Type B pancreatic cell (in vitro differentiated cells): ENCODE results near the gene NPAS3. TPM values are rescaled to one million over a fixed set of nuclear protein-coding genes. Genes with fewer than 3 reads are reported as not detected.
A peak's percentile ranks its signal among the peaks of the same experiment; 100 is the strongest.

Source experiments
- DNase-seq: peaks from one replicate; pipeline ENCODE4 v3.0.0; 2021; ENCODE audit warnings: mixed read lengths; ENCODE audit not compliant: unreplicated experiment; ENCODE audit errors: extremely low spot score
- H3K27ac Mint-ChIP-seq: 2 replicates; pipeline ENCODE4 v1.8.0; 2021; ENCODE audit warnings: mild to moderate bottlenecking, mixed read lengths
- H3K27me3 Mint-ChIP-seq: 2 replicates; pipeline ENCODE4 v1.8.0; 2021; ENCODE audit warnings: mixed read lengths
- H3K36me3 Mint-ChIP-seq: 2 replicates; pipeline ENCODE4 v1.8.0; 2021; ENCODE audit warnings: mixed read lengths
- H3K4me1 Mint-ChIP-seq: one replicate; pipeline ENCODE4 v1.8.0; 2021; ENCODE audit warnings: mixed read lengths; ENCODE audit not compliant: unreplicated experiment
- H3K4me3 Mint-ChIP-seq: 2 replicates; pipeline ENCODE4 v1.8.0; 2021; ENCODE audit warnings: mild to moderate bottlenecking, mixed read lengths
- H3K9me3 Mint-ChIP-seq: 2 replicates; pipeline ENCODE4 v1.8.0; 2021; ENCODE audit warnings: mixed read lengths
- CTCF ChIP-seq: fragments of 200-600 bp; sonication (generic); conservative IDR thresholded peaks from 2 replicates; pipeline ENCODE4 v1.5.0; 2021; ENCODE audit warnings: antibody characterized with exemption, mild to moderate bottlenecking
- total RNA-seq: library from RNA; stranded (reverse); gene quantifications from 2 replicates; pipeline ENCODE4 v1.2.1, GENCODE V29; 2021; ENCODE audit warnings: low replicate concordance

The NPAS3 gene
- total RNA-seq, 1 donor from 2014 or later, result 8.7 TPM

- Mint-ChIP-seq H3K9me3 (no peaks in the 10 kb centered on the region), H3K4me3 (no peak overlapping the region), H3K4me1 (peaks cover 11% of the 10 kb centered on the region), H3K27ac (no peak overlapping the region), H3K36me3 (peaks cover 3% of the 10 kb centered on the region), H3K27me3 (peaks cover 15% of the 10 kb centered on the region)
- no peak for DNase-seq
- TF ChIP-seq CTCF, result no peak
These were observed 736.2 kb downstream of the NPAS3 start for GRCh38 chr14:33674927-33675326.

- peaks cover 3% of the 10 kb centered on the region for H3K36me3 Mint-ChIP-seq
- no peaks in the 10 kb centered on the region for H3K9me3 Mint-ChIP-seq
- H3K27me3 Mint-ChIP-seq, result peaks cover 18% of the 10 kb centered on the region
- DNase-seq, result no peak
- no peak overlapping the region for H3K4me3 Mint-ChIP-seq
- TF ChIP-seq CTCF, result no peak
- peaks cover 11% of the 10 kb centered on the region for H3K4me1 Mint-ChIP-seq
- H3K27ac Mint-ChIP-seq, result no peak overlapping the region
These were observed 736.9 kb downstream of the NPAS3 start for GRCh38 chr14:33675415-33676130.

- H3K4me3 Mint-ChIP-seq, result no peak overlapping the region
- no peaks in the 10 kb centered on the region for H3K9me3 Mint-ChIP-seq
- peaks cover 18% of the 10 kb centered on the region for H3K27me3 Mint-ChIP-seq
- no peak overlapping the region for H3K27ac Mint-ChIP-seq
- H3K36me3 Mint-ChIP-seq, result peaks cover 3% of the 10 kb centered on the region
- no peak for DNase-seq
- peak; percentile 65 for TF ChIP-seq CTCF
- peaks cover 8% of the 10 kb centered on the region for H3K4me1 Mint-ChIP-seq
These were observed 737.5 kb downstream of the NPAS3 start for GRCh38 chr14:33676135-33676566.

GRCh38 chr14:33676891-33677290 lies 738.2 kb downstream of the NPAS3 start:
- H3K4me1 Mint-ChIP-seq, result peaks cover 7% of the 10 kb centered on the region
- TF ChIP-seq CTCF, result no peak
- peaks cover 3% of the 10 kb centered on the region for H3K36me3 Mint-ChIP-seq
- no peak overlapping the region for H3K4me3 Mint-ChIP-seq
- no peaks in the 10 kb centered on the region for H3K9me3 Mint-ChIP-seq
- H3K27me3 Mint-ChIP-seq, result peaks cover 18% of the 10 kb centered on the region
- no peak overlapping the region for H3K27ac Mint-ChIP-seq
- DNase-seq, result no peak

- DNase-seq, result no peak
- peaks cover 7% of the 10 kb centered on the region for H3K4me1 Mint-ChIP-seq
- no peak overlapping the region for H3K4me3 Mint-ChIP-seq
- peaks cover 3% of the 10 kb centered on the region for H3K36me3 Mint-ChIP-seq
- no peak overlapping the region for H3K27ac Mint-ChIP-seq
- no peak for TF ChIP-seq CTCF
- H3K9me3 Mint-ChIP-seq, result no peaks in the 10 kb centered on the region
- H3K27me3 Mint-ChIP-seq, result peaks cover 18% of the 10 kb centered on the region
These were observed 739.3 kb downstream of the NPAS3 start for GRCh38 chr14:33678005-33678404.
